SK-N-SH treated with all-trans-retinoic acid at 6 μM for 48 hours (cell line): ENCODE results near the gene MCFD2.
"Not testable (repeated sequence)": the region's sequence is repeated elsewhere in the genome, so short reads cannot be mapped to it uniquely, and the experiment has no call there.

Experiments used
- ATAC-seq: fragments of 200-7000 bp; cut with Tn5 transposase; 3 replicates; pipeline ENCODE4 v1.9.1; 2020; ENCODE audit warnings: mild to moderate bottlenecking, moderate library complexity
- ARNTL ChIP-seq: fragments of 450-650 bp; formaldehyde crosslinking; IDR thresholded peaks from 2 replicates; pipeline ENCODE4 v1.5.0; 2020; ENCODE audit warnings: low read depth, mild to moderate bottlenecking, moderate library complexity, borderline replicate concordance
- CREB5 ChIP-seq: fragments of 250-450 bp; sonication (Bioruptor Pico); IDR thresholded peaks from 2 replicates; pipeline ENCODE4 v1.5.1; 2020; ENCODE audit warnings: low read depth, mild to moderate bottlenecking, moderate library complexity
- CSDC2 ChIP-seq: fragments of 250-450 bp; sonication (Bioruptor Pico); IDR thresholded peaks from 2 replicates; pipeline ENCODE4 v1.5.0; 2020; ENCODE audit warnings: mild to moderate bottlenecking, moderate library complexity
- CSRNP3 ChIP-seq: fragments of 250-450 bp; sonication (Bioruptor Pico); IDR thresholded peaks from 2 replicates; pipeline ENCODE4 v1.5.1; 2021; ENCODE audit warnings: mild to moderate bottlenecking, moderate library complexity
- ESRRG ChIP-seq: fragments of 250-450 bp; sonication (Bioruptor Pico); IDR thresholded peaks from 2 replicates; pipeline ENCODE4 v1.6.1; 2021; ENCODE audit warnings: mild to moderate bottlenecking
- GLIS3 ChIP-seq: fragments of 250-450 bp; sonication (Bioruptor Pico); IDR thresholded peaks from 2 replicates; pipeline ENCODE4 v1.5.0; 2020; ENCODE audit warnings: mild to moderate bottlenecking, moderate library complexity
- ISL1 ChIP-seq: fragments of 250-450 bp; sonication (Bioruptor Pico); IDR thresholded peaks from 2 replicates; pipeline ENCODE4 v2.1.2; 2022; ENCODE audit warnings: mild to moderate bottlenecking, moderate library complexity
- PATZ1 ChIP-seq: fragments of 250-450 bp; sonication (Bioruptor Pico); IDR thresholded peaks from 2 replicates; pipeline ENCODE4 v1.8.0; 2020; ENCODE audit warnings: mild to moderate bottlenecking, moderate library complexity, borderline replicate concordance
- POU6F1 ChIP-seq: fragments of 250-450 bp; sonication (Bioruptor Pico); IDR thresholded peaks from 2 replicates; pipeline ENCODE4 v1.8.0; 2021; ENCODE audit warnings: low read depth, mild to moderate bottlenecking, moderate library complexity, borderline replicate concordance
- RARB ChIP-seq: fragments of 250-450 bp; sonication (Bioruptor Pico); IDR thresholded peaks from 2 replicates; pipeline ENCODE4 v1.8.0; 2021; ENCODE audit warnings: mild to moderate bottlenecking, moderate library complexity
- SNAI2 ChIP-seq: fragments of 250-450 bp; sonication (Bioruptor Pico); IDR thresholded peaks from 2 replicates; pipeline ENCODE4 v1.5.0; 2020; ENCODE audit warnings: mild to moderate bottlenecking, moderate library complexity
- TCF4 ChIP-seq: fragments of 250-450 bp; sonication (Bioruptor Pico); IDR thresholded peaks from 2 replicates; pipeline ENCODE4 v1.8.0; 2021; ENCODE audit warnings: mild to moderate bottlenecking, moderate library complexity, borderline replicate concordance
- TOX ChIP-seq: fragments of 250-450 bp; sonication (Bioruptor Pico); IDR thresholded peaks from 2 replicates; pipeline ENCODE4 v1.8.0; 2021; ENCODE audit warnings: mild to moderate bottlenecking, moderate library complexity, borderline replicate concordance
- TSHZ2 ChIP-seq: fragments of 250-450 bp; sonication (Bioruptor Pico); IDR thresholded peaks from 2 replicates; pipeline ENCODE4 v1.5.0; 2020; ENCODE audit warnings: mild to moderate bottlenecking, moderate library complexity
- ZFP3 ChIP-seq: fragments of 250-450 bp; sonication (Bioruptor Pico); IDR thresholded peaks from 2 replicates; pipeline ENCODE4 v1.5.0; 2020; ENCODE audit warnings: mild to moderate bottlenecking, moderate library complexity
- ZFP30 ChIP-seq: fragments of 450-650 bp; formaldehyde crosslinking; IDR thresholded peaks from 2 replicates; pipeline ENCODE4 v1.5.0; 2022; ENCODE audit warnings: mild to moderate bottlenecking, moderate library complexity
- ZNF565 ChIP-seq: fragments of 450-650 bp; formaldehyde crosslinking; conservative IDR thresholded peaks from 2 replicates; pipeline ENCODE4 v1.5.0; 2020; ENCODE audit warnings: low read depth, mild to moderate bottlenecking, moderate library complexity
- ZNF8 ChIP-seq: fragments of 450-650 bp; formaldehyde crosslinking; IDR thresholded peaks from 2 replicates; pipeline ENCODE4 v1.5.0; 2020; ENCODE audit warnings: mild to moderate bottlenecking, moderate library complexity

MCFD2 gene

GRCh38 chr2:46877619-46878113 lies 37.9 kb downstream of the MCFD2 start (continued):
- TF ChIP-seq CREB5 (CRISPR knock-in tag) (no peak), TSHZ2 (CRISPR knock-in tag) (no peak), CSDC2 (CRISPR knock-in tag) (no peak)
- TF ChIP-seq, all 23 proteins: peak for 0

GRCh38 chr2:46876741-46877384 lies 38.7 kb downstream of the MCFD2 start:
- TF ChIP-seq CSRNP3 (CRISPR knock-in tag) (0 out of 2 replicates have a peak, but pooled peaks have one; percentile 22), POU6F1 (CRISPR knock-in tag) (no peak), ESRRG (CRISPR knock-in tag) (no peak), CSDC2 (CRISPR knock-in tag) (0 out of 2 replicates have a peak, but pooled peaks have one; percentile 72), ZFP30 (CRISPR knock-in tag) (no peak), CREB5 (CRISPR knock-in tag) (no peak)
- peak; percentile 62 for ATAC-seq

- TF ChIP-seq ZFP3 (CRISPR knock-in tag), result peak; percentile 76; the same call in 1 of the 2 replicates
- TF ChIP-seq SNAI2 (CRISPR knock-in tag), result peak; percentile 97
- TF ChIP-seq GLIS3 (CRISPR knock-in tag), result 0 out of 2 replicates have a peak, but pooled peaks have one; percentile 46
- TF ChIP-seq ZNF8 (CRISPR knock-in tag), result peak; percentile 26; the same call in 1 of the 2 replicates
- peak; percentile 70 for TF ChIP-seq ISL1
- peak; percentile 51; the same call in 1 of the 2 replicates for TF ChIP-seq TOX
- TF ChIP-seq CSDC2 (CRISPR knock-in tag), result peak; percentile 98
- TF ChIP-seq ARNTL, result 0 out of 2 replicates have a peak, but pooled peaks have one; percentile 34
- not testable (repeated sequence) for ATAC-seq
These were observed 39.5 kb downstream of the MCFD2 start for GRCh38 chr2:46875962-46876689.

- no peak for TF ChIP-seq RARB (CRISPR knock-in tag)
- TF ChIP-seq PATZ1, result no peak
- no peak for TF ChIP-seq CSDC2 (CRISPR knock-in tag)
- TF ChIP-seq CSRNP3 (CRISPR knock-in tag), result no peak
- no peak for TF ChIP-seq ZFP3 (CRISPR knock-in tag)
- TF ChIP-seq TOX, result no peak
- TF ChIP-seq GLIS3 (CRISPR knock-in tag), result no peak
- no peak for TF ChIP-seq TCF4
- TF ChIP-seq ZNF565, result no peak
- TF ChIP-seq POU6F1 (CRISPR knock-in tag), result no peak
- no peak for TF ChIP-seq ESRRG (CRISPR knock-in tag)
- TF ChIP-seq, all 23 proteins: peak for 0
- ATAC-seq, result no peak
These were observed 40.2 kb downstream of the MCFD2 start for GRCh38 chr2:46875226-46875899.
